GM18511 (cell line): ENCODE data around the gene RPL6.
"Not testable (repeated sequence)": the region's sequence is repeated elsewhere in the genome, so short reads cannot be mapped to it uniquely, and the experiment has no call there.

Source experiments
- ATAC-seq: cut with Tn5 transposase; IDR thresholded peaks from one replicate; pipeline ENCODE4 v1.9.1; 2021; ENCODE audit warnings: mild to moderate bottlenecking, moderate library complexity; ENCODE audit not compliant: unreplicated experiment

The RPL6 gene

DNA sequence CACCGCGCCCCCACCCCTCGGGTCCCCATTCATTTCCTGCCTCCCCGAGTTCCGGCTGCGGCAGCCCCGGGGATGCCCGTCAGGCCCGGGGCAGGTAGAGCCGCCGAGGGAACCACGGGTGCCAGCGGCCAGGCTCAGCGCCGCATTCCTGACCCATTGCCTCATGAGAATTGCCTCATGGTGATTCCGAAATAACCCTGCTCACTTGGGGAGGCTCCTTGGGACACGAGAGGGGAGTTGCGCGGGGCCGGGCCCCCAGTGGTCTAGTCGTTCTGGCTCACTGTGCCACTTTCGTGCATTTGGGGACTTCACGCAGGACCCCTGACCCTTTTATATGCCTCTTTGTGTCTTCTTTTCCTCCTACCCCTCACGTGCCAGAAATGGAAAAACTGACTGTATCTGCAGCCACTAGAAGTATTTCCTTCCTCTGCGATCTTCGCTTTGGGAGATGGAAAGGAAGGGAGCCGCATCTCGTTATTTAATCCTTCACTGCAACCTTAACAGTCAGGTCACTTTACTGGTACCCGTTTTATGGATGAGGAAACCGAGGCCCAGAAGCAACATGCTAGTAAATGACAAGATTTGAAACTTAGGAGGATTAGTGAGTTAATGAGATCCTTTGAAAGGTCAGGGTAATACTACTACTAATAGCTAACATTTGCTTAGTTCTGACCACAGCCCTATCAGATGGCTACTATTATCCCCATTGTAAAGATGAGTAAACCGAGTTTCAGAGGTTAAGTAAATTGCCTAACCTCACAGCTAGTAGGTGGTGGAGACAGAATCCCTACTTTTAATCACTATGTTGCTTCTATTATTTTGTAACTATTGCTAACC is 10.1 kb upstream of the RPL6 start:
- ATAC-seq: peak; percentile 52

DNA sequence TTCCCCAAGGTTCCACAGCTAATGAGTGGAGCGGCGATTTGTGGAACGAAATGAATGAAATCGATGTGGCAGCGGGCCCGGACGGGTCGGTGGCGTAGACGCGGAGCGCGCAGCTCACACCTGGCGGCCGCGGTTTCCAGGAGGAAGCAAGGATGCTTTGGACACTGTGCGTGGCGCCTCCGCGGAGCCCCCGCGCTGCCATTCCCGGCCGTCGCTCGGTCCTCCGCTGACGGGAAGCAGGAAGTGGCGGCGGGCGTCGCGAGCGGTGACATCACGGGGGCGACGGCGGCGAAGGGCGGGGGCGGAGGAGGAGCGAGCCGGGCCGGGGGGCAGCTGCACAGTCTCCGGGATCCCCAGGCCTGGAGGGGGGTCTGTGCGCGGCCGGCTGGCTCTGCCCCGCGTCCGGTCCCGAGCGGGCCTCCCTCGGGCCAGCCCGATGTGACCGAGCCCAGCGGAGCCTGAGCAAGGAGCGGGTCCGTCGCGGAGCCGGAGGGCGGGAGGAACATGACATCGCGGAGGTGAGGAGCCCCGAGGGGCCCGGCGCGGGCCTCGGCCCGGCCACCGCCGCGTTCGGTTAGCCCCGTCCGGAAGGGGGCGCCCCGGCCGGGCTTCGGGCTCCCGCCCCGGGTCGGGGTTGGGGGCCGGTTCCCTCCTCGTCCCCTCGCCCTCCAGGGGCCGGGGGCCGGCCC is 9.3 kb upstream of the RPL6 start, which contains the start of gene PTPN11:
Gene PTPN11 (plus strand): TSS at position 340 of the 689 bp plus-strand sequence. CDS start 165 bp downstream, at position 505.
- ATAC-seq: peak; percentile 78

DNA sequence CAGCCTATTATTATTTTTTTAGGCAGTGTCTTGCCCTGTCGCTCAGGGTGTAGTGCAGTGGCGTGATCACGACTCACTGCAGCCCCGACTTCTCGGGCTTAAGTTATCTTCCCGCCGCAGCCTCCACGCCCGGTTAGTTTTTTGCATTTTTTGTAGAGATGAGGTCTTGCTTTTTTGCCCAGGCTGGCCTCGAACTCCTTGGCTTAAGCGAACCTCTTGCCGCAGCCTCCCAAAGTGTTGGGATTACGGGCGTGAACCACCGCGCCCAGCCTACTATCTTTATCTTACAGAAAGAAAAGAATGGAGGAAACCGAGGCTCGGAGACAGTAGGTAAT is 8.8 kb upstream of the RPL6 start:
- no peak for ATAC-seq

- not testable (repeated sequence) for ATAC-seq
Measured at GRCh38 chr12:112415457-112415856, 6.1 kb upstream of the RPL6 start.

DNA sequence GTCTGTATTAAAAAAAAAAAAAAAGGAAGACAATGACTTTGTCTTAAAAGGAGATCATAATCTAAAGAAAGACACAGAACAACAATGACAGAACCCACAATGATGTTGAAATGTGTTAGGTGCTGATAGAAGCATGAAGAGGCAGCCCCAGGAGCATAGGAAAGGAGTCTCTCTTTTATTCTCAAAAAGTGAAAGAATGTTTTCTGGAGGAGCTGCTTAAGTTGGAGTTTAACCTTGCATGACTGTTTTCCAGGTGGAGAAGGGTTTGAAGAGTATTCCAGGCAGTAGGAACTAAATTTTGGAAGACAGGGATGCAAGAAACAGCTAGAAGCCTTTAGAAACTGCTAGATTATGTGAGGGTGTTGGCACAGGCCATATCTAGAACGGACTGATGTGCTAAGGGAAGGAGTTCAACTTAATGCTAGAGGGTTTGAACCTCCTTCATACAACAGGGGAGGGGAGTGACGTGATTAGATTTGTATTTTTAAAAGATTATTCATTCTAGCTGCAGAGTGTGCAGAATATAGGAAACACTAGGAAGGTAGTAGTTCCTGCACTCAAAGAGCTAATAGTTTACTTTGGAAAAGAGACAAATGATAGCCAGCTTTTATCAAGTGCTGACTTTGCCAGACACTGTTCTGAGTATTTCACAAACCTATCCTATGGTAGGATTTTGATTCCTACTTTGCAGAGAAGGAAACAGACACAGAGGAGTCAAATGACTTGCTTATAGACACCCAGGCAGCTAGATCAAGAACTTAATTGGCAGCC is 4.6 kb upstream of the RPL6 start:
- ATAC-seq: no peak

DNA sequence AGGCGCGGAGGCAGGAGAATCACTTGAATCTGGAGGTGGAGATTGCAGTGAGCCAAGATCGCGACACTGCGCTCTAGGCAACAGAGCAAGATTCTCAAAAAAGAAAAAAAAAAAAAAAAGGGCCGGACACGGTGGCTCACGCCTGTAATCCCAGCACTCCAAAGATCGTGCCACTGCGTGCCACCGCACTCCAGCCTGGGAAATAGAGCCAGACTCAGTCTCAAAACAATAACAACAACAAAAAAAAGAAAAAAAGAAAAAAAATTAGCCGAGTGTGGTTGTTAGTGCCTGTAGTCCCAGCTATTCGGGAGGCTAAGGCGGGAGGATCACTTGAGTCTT is 470 bp upstream of the RPL6 start:
- peak; percentile 10 for ATAC-seq

- no peak for ATAC-seq
Measured at GRCh38 chr12:112408621-112409020, 784 bp downstream of the RPL6 start.

GRCh38 chr12:112407683-112408082 is 1.7 kb downstream of the RPL6 start:
- not testable (repeated sequence) for ATAC-seq

- ATAC-seq: no peak
Measured at GRCh38 chr12:112406519-112407488, 2.6 kb downstream of the RPL6 start.

DNA sequence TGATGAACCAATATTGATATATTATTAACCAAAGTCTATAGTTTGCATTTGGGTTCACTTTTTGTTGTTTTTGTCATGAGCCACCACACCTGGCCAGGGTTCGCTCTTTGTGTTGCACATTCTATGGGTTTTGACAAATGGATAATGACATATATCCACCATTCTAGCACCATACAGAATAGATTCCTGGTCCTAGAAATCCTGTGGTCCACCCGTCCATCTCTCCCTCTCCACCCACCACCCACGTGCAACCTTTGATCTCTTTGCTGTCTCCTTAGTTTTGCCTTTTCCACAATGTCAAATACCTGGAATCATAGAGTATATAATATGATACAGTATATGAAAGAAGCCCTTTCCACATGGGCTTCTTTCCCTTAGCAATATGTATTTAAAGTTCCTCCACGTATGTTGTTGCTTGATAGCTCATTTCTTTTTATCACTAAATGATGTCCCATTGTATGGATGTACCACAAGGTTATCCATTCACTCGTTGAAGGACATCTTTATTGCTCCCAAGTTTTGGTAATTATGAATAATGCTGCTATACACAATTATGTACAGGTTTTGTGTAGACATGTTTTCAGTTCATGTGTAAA is 7.4 kb downstream of the RPL6 start:
- no peak for ATAC-seq

- ATAC-seq: no peak
Measured at GRCh38 chr12:112401054-112401453, 8.4 kb downstream of the RPL6 start.

GRCh38 chr12:112393328-112393727 is 16.1 kb downstream of the RPL6 start:
- no peak for ATAC-seq

DNA sequence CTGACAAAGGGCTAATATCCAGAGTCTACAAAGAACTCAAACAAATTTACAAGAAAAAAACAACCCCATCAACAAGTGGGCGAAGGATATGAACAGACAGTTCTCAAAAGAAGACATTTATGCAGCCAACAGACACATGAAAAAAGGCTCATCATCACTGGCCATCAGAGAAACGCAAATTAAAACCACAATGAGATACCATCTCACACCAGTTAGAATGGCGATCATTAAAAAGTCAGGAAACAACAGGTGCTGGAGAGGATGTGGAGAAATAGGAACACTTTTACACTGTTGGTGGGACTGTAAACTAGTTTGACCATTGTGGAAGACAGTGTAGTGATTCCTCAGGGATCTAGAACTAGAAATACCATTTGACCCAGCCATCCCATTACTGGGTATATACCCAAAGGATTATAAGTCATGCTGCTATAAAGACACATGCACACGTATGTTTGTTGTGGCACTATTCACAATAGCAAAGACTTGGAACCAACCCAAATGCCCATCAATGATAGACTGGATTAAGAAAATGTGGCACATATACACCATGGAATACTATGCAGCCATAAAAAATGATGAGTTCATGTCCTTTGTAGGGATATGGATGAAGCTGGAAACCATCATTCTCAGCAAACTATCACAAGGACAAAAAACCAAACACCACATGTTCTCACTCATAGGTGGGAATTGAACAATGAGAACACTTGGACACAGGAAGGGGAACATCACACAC is 19.3 kb downstream of the RPL6 start:
- not testable (repeated sequence) for ATAC-seq

- no peak for ATAC-seq
Measured at GRCh38 chr12:112389228-112389627, 20.2 kb downstream of the RPL6 start.

DNA sequence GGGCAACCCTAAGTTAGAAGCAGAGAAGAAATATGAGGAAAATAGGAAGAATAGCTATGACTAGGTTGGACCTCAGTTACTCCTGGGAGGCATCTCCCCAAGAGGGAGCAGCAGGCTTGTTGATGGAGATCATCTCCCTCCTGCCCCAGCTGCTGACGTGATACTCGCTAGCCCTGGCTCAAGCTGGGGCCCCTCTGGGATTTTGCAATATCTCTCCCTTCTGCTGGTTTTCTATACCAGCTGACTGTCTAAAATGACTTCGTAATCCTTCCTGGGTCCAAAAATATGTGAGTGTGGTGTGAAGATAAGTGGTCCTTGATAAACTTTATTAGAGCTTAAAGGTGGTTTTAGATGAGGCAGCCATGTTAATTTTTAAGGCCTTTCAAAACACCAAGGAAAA is 22.7 kb downstream of the RPL6 start:
- ATAC-seq: no peak

- ATAC-seq: no peak
Measured at GRCh38 chr12:112382866-112383265, 26.5 kb downstream of the RPL6 start.

DNA sequence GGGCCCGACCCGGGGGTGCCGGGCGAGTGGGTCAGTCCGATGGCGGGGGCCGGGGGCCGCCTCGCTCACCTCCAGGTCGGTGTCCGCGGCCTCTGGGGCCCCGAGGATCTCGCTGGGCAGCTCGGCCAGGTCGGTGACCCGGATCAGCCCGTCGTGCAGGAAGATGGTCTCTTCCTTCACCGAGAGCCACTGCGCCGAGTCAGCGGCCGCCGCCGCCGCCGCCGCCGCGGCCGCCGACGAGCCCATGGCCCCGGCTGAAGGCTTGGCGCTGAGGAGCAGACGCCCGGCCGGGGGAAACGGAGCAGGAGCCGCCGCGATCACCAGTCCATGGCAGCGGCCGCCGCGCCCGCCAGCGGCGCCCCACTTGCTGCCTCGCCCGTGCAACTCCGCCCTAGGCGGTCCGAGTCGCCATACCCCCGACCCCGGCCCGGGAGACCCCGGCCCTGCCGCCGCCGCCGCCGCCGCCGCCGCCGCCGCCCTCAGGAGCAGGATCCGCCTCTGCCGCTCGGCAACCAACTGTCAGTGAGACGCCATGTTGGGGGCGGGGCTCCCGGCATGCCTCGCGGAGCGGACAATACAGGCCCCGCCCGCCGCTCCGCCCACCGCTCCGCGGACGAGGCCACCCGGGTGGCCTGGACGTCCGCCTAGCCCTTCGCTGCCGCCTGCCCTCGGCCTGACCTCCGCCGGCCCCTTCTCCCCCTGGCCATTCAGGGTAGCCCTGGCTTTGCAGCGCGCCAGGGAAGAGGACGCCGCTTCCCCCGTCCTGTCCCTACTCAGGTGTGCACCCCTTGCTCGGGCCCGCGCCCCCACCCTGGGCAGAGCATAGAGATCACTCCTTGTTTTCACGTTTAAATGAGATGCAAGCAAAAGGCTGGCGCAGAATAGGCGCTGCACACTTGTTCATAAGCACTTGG is 27.3 kb downstream of the RPL6 start, which contains the start of gene HECTD4:
Gene HECTD4 (minus strand): TSS at position 549 of the 914 bp plus-strand sequence. CDS start 303 bp downstream, at position 246.
- peak; percentile 94 for ATAC-seq

GRCh38 chr12:112381406-112381882 is 28.0 kb downstream of the RPL6 start:
- peak; percentile 63 for ATAC-seq
